ENCODE measurements around the gene MNS1. TPM values are rescaled to one million over a fixed set of nuclear protein-coding genes. Genes with fewer than 3 reads are reported as not detected.

The MNS1 gene
- total RNA-seq, 1 experiment from 2014 or later: 3.8 TPM

GRCh38 chr15:56468401-56468800 lies 3.5 kb upstream of the MNS1 start:
- intact Hi-C loops (cut with micrococcal nuclease; ENCODE audit: unreplicated experiment): no loop called here
- no peaks in the 10 kb centered on the region; the same call in 1 of the 2 replicates for H3K4me1 ChIP-seq (ENCODE audit: control insufficient read depth, insufficient read depth, low read length)
- no peak for ATAC-seq
- no peaks in the 10 kb centered on the region for H3K36me3 ChIP-seq (ENCODE audit: control insufficient read depth, insufficient read depth, low read length)
- peak overlapping the region; percentile 22 to 37 for H3K4me3 ChIP-seq (ENCODE audit: low read depth in 2 of 2, low read length in 2 of 2)
- ChIA-PET CTCF (no interaction called here), POLR2A (interaction anchor here (1.0 kb wide), 1 partner anchor 19 kb away, joined by 3 read pairs; no protein-coding TSS in a partner anchor)
- no peaks in the 10 kb centered on the region for H3K9me3 ChIP-seq (ENCODE audit: control insufficient read depth, insufficient read depth, low read depth, low read length)
- in situ Hi-C loops (cut with HindIII; ENCODE audit: low pct_unique_long_range_greater_than_20kb, low sequenced_read_pairs): no loop called here
- DNase-seq (ENCODE audit: low read depth, low spot score): no peak
- TF ChIP-seq TCF7L2 (IDR thresholded peaks at IDR 0.05; ENCODE audit: low read depth, low read length): no peak
- TF ChIP-seq SIN3A (IDR thresholded peaks at IDR 0.05; ENCODE audit: borderline replicate concordance, insufficient read depth, low read depth, low read length): no peak
- TF ChIP-seq POLR2AphosphoS5 (IDR thresholded peaks at IDR 0.05; ENCODE audit: low read depth, low read length): no peak
- TF ChIP-seq, protein P1, sequence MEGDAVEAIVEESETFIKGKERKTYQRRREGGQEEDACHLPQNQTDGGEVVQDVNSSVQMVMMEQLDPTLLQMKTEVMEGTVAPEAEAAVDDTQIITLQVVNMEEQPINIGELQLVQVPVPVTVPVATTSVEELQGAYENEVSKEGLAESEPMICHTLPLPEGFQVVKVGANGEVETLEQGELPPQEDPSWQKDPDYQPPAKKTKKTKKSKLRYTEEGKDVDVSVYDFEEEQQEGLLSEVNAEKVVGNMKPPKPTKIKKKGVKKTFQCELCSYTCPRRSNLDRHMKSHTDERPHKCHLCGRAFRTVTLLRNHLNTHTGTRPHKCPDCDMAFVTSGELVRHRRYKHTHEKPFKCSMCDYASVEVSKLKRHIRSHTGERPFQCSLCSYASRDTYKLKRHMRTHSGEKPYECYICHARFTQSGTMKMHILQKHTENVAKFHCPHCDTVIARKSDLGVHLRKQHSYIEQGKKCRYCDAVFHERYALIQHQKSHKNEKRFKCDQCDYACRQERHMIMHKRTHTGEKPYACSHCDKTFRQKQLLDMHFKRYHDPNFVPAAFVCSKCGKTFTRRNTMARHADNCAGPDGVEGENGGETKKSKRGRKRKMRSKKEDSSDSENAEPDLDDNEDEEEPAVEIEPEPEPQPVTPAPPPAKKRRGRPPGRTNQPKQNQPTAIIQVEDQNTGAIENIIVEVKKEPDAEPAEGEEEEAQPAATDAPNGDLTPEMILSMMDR (IDR thresholded peaks at IDR 0.05): no peak
- TF ChIP-seq REST (IDR thresholded peaks at IDR 0.05; ENCODE audit: insufficient read depth in 1 of 2, low read depth in 2 of 2, low read length in 1 of 2): no peak
- H3K27ac ChIP-seq (ENCODE audit: low read length): no peak overlapping the region
- BruUV-seq (replicated peaks): no TSS peak
- H3K27me3 ChIP-seq (ENCODE audit: control insufficient read depth, insufficient read depth, low read length): peaks cover 3% of the 10 kb centered on the region; the same call in 1 of the 2 replicates

DNA sequence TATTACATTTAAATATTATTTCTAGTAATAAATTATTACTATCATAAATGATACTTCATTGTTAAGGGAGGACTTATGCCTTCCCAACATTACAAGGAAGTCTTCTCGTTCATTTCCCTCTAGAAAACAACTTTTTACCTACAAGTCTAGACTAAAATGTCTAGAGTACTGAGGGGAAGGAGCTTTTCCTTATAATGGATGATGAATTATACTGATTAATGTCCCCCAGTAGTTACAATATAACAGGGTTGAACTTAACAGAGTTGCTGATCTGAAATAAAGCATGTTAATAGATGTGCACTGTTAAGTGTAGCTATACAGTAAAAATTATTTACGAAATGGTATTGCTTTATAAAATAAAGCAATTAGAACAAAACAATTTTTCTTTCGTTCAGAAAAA lies 2.7 kb upstream of the MNS1 start:
- H3K4me3 ChIP-seq (ENCODE audit: low read depth in 2 of 2, low read length in 2 of 2): no peak overlapping the region
- TF ChIP-seq, protein P1 (IDR thresholded peaks at IDR 0.05): no peak
- TF ChIP-seq SIN3A (IDR thresholded peaks at IDR 0.05; ENCODE audit: borderline replicate concordance, insufficient read depth, low read depth, low read length) (no peak), TCF7L2 (IDR thresholded peaks at IDR 0.05; ENCODE audit: low read depth, low read length) (no peak), REST (IDR thresholded peaks at IDR 0.05; ENCODE audit: insufficient read depth in 1 of 2, low read depth in 2 of 2, low read length in 1 of 2) (no peak), POLR2AphosphoS5 (IDR thresholded peaks at IDR 0.05; ENCODE audit: low read depth, low read length) (no peak)
- no peak for ATAC-seq
- intact Hi-C loops (cut with micrococcal nuclease; ENCODE audit: unreplicated experiment): no loop called here
- no TSS peak for BruUV-seq (replicated peaks)
- no peaks in the 10 kb centered on the region for H3K36me3 ChIP-seq (ENCODE audit: control insufficient read depth, insufficient read depth, low read length)
- no peak for DNase-seq (ENCODE audit: low read depth, low spot score)
- no peak overlapping the region for H3K27ac ChIP-seq (ENCODE audit: low read length)
- CTCF ChIA-PET: no interaction called here
- POLR2A ChIA-PET: no interaction called here
- H3K27me3 ChIP-seq (ENCODE audit: control insufficient read depth, insufficient read depth, low read length): peaks cover 3% of the 10 kb centered on the region; the same call in 1 of the 2 replicates
- in situ Hi-C loops (cut with HindIII; ENCODE audit: low pct_unique_long_range_greater_than_20kb, low sequenced_read_pairs): no loop called here
- H3K4me1 ChIP-seq (ENCODE audit: control insufficient read depth, insufficient read depth, low read length): no peaks in the 10 kb centered on the region; the same call in 1 of the 2 replicates
- H3K9me3 ChIP-seq (ENCODE audit: control insufficient read depth, insufficient read depth, low read depth, low read length): no peaks in the 10 kb centered on the region

All from Panc1 (cell line).